Fibroblast of lung (primary cell): ENCODE measurements around the gene DNAI2. TPM values are rescaled to one million over a fixed set of nuclear protein-coding genes. Genes with fewer than 3 reads are reported as not detected.

Experiments
- DNase-seq, 2 donors: peaks; one replicate each; pipeline versions ENCODE4 v3.0.0 to v3.0.0-alpha.2; 2010; ENCODE audit warnings: low read depth in 2 of 2
- H2AFZ ChIP-seq: 2 replicates; pipeline ENCODE4 v1.5.1; 2012; ENCODE audit warnings: low read length, control low read depth, inconsistent platforms
- H3K27ac ChIP-seq: 2 replicates; pipeline ENCODE4 v1.5.1; 2011; ENCODE audit warnings: low read length, control low read depth; ENCODE audit not compliant: insufficient read depth
- H3K27me3 ChIP-seq: 2 replicates; pipeline ENCODE4 v1.5.1; 2011; ENCODE audit warnings: mild to moderate bottlenecking, low read length; ENCODE audit not compliant: control insufficient read depth, insufficient read depth
- H3K36me3 ChIP-seq: 2 replicates; pipeline ENCODE4 v1.5.1; 2011; ENCODE audit warnings: low read length; ENCODE audit not compliant: control insufficient read depth, insufficient read depth
- H3K4me1 ChIP-seq: 2 replicates; pipeline ENCODE4 v1.5.1; 2011; ENCODE audit warnings: low read length; ENCODE audit not compliant: control insufficient read depth, insufficient read depth; ENCODE audit errors: extremely low read depth
- H3K4me2 ChIP-seq: 2 replicates; pipeline ENCODE4 v1.5.1; 2011; ENCODE audit warnings: low read length, control low read depth; ENCODE audit not compliant: insufficient read depth; ENCODE audit errors: extremely low read depth
- H3K4me3 ChIP-seq, 4 experiments: fragments of 200-600 bp in 1 of 4; sonication (generic) in 1 of 4; replicated peaks in 1 of 4; 2 replicates each; pipeline ENCODE4 v1.5.1; 2011 to 2016; ENCODE audit warnings: low read length in 4 of 4, low read depth in 3 of 4, mild to moderate bottlenecking in 3 of 4, control low read depth in 2 of 4, inconsistent platforms in 1 of 4, mixed read lengths in 1 of 4; ENCODE audit not compliant: insufficient read depth in 1 of 4; ENCODE audit errors: control extremely low read depth in 1 of 4
- H3K79me2 ChIP-seq: 2 replicates; pipeline ENCODE4 v1.5.1; 2012; ENCODE audit warnings: mild to moderate bottlenecking, low read length, inconsistent platforms; ENCODE audit not compliant: control insufficient read depth, insufficient read depth
- H3K9ac ChIP-seq: 2 replicates; pipeline ENCODE4 v1.5.1; 2011; ENCODE audit warnings: mild to moderate bottlenecking, low read length, control low read depth; ENCODE audit not compliant: insufficient read depth
- H3K9me3 ChIP-seq: 2 replicates; pipeline ENCODE4 v1.5.1; 2012; ENCODE audit warnings: low read depth, low read length; ENCODE audit not compliant: control insufficient read depth, insufficient read depth
- H4K20me1 ChIP-seq: 2 replicates; pipeline ENCODE4 v1.5.1; 2011; ENCODE audit warnings: low read length; ENCODE audit not compliant: control insufficient read depth, insufficient read depth; ENCODE audit errors: extremely low read depth
- CTCF ChIP-seq, 2 donors: IDR thresholded peaks in 1 of 2; conservative IDR thresholded peaks in 1 of 2; 1 replicate in 1 of 2; 2 replicates in 1 of 2; pipeline ENCODE4 v1.5.1; 2011 to 2012; ENCODE audit warnings: low read length in 2 of 2, control low read depth in 1 of 2, inconsistent platforms in 1 of 2, low read depth in 1 of 2, mild to moderate bottlenecking in 1 of 2
- EZH2 ChIP-seq: IDR thresholded peaks from 2 replicates; pipeline ENCODE4 v1.5.1; 2012; ENCODE audit warnings: low read length, control low read depth, mild to moderate bottlenecking; ENCODE audit errors: missing control alignments
- polyA plus RNA-seq, 2 donors: library from polyadenylated mRNA; depleted of rRNA in 1 of 2; stranded (reverse) in 1 of 2; unstranded in 1 of 2; fragments of >200 nt; gene quantifications; 2 replicates each; pipeline ENCODE4 v1.2.1, GENCODE V29; 2011 to 2012; ENCODE audit warnings: missing spikeins in 1 of 2
- total RNA-seq: library from RNA; depleted of rRNA; stranded (reverse); fragments of >200 nt; gene quantifications from 2 replicates; pipeline ENCODE4 v1.2.1, GENCODE V29; 2014

DNAI2 gene
- total and polyA plus RNA-seq, 2 donors (not counting 1 experiment from before 2014, with no cell fraction given): not detected

- Histone ChIP-seq H3K4me3 (no peak overlapping the region), H3K4me2 (no peak overlapping the region), H2AFZ (no peak overlapping the region), H3K9me3 (no peaks in the 10 kb centered on the region), H3K36me3 (no peaks in the 10 kb centered on the region), H4K20me1 (no peaks in the 10 kb centered on the region), H3K9ac (no peak overlapping the region), H3K4me1 (no peaks in the 10 kb centered on the region), H3K27ac (no peak overlapping the region), H3K27me3 (no peaks in the 10 kb centered on the region), H3K79me2 (no peaks in the 10 kb centered on the region)
- TF ChIP-seq EZH2 (no peak), CTCF (conservative IDR thresholded peaks at IDR 0.05 in 1 of 2, IDR thresholded peaks at IDR 0.05 in 1 of 2; ENCODE audit: low read depth in 1 of 2, low read length in 2 of 2) (no peak)
- DNase-seq: no peak
Measured at GRCh38 chr17:74251051-74251450, 23.0 kb upstream of the DNAI2 start.

GRCh38 chr17:74251569-74251968 lies 22.5 kb upstream of the DNAI2 start:
- Histone ChIP-seq H3K4me3 (no peak overlapping the region), H3K27me3 (no peaks in the 10 kb centered on the region), H3K36me3 (no peaks in the 10 kb centered on the region), H2AFZ (no peak overlapping the region), H3K4me1 (no peaks in the 10 kb centered on the region), H3K79me2 (no peaks in the 10 kb centered on the region), H3K9ac (no peak overlapping the region), H3K4me2 (no peak overlapping the region), H3K9me3 (no peaks in the 10 kb centered on the region), H4K20me1 (no peaks in the 10 kb centered on the region), H3K27ac (no peak overlapping the region)
- no peak for DNase-seq
- TF ChIP-seq CTCF (conservative IDR thresholded peaks at IDR 0.05 in 1 of 2, IDR thresholded peaks at IDR 0.05 in 1 of 2; ENCODE audit: low read depth in 1 of 2, low read length in 2 of 2) (no peak), EZH2 (no peak)

GRCh38 chr17:74252211-74252610 lies 21.8 kb upstream of the DNAI2 start:
- no peak overlapping the region for H3K4me2 ChIP-seq
- no peak for TF ChIP-seq CTCF (conservative IDR thresholded peaks at IDR 0.05 in 1 of 2, IDR thresholded peaks at IDR 0.05 in 1 of 2; ENCODE audit: low read depth in 1 of 2, low read length in 2 of 2)
- TF ChIP-seq EZH2: no peak

More at GRCh38 chr17:74252211-74252610, 21.8 kb upstream of the DNAI2 start:
- Histone ChIP-seq H3K36me3 (no peaks in the 10 kb centered on the region), H3K4me1 (no peaks in the 10 kb centered on the region), H3K27me3 (no peaks in the 10 kb centered on the region), H3K4me3 (no peak overlapping the region), H3K9me3 (no peaks in the 10 kb centered on the region), H3K79me2 (no peaks in the 10 kb centered on the region), H2AFZ (no peak overlapping the region), H3K27ac (no peak overlapping the region), H4K20me1 (no peaks in the 10 kb centered on the region), H3K9ac (no peak overlapping the region)
- DNase-seq: no peak
